Mucosa of rectum (tissue), 2 donors: ENCODE measurements around the gene PLD1.

Experiments
- H3K27ac ChIP-seq, 2 donors: one replicate each; pipeline ENCODE4 v1.7.0; 2013; ENCODE audit warnings: inconsistent platforms in 2 of 2, low read depth in 2 of 2, low read length in 2 of 2
- H3K27me3 ChIP-seq, 2 donors: one replicate each; pipeline ENCODE4 v1.7.0; 2013; ENCODE audit warnings: low read length in 2 of 2; ENCODE audit not compliant: control insufficient read depth in 2 of 2, insufficient read depth in 2 of 2
- H3K36me3 ChIP-seq, 2 donors: one replicate each; pipeline ENCODE4 v1.7.0; 2013; ENCODE audit warnings: low read length in 2 of 2; ENCODE audit not compliant: control insufficient read depth in 2 of 2, insufficient read depth in 2 of 2
- H3K4me1 ChIP-seq, 2 donors: one replicate each; pipeline ENCODE4 v1.7.0; 2013; ENCODE audit warnings: low read length in 2 of 2, mild to moderate bottlenecking in 1 of 2; ENCODE audit not compliant: control insufficient read depth in 2 of 2, insufficient read depth in 2 of 2
- H3K4me3 ChIP-seq, 2 donors: one replicate each; pipeline ENCODE4 v1.7.0; 2013; ENCODE audit warnings: low read length in 2 of 2
- H3K9ac ChIP-seq, 2 donors: one replicate each; pipeline ENCODE4 v1.7.0; 2013; ENCODE audit warnings: low read length in 2 of 2, low read depth in 1 of 2, mild to moderate bottlenecking in 1 of 2
- H3K9me3 ChIP-seq, 2 donors: one replicate each; pipeline ENCODE4 v1.7.0; 2013; ENCODE audit warnings: low read length in 2 of 2; ENCODE audit not compliant: control insufficient read depth in 2 of 2
- donor health status: healthy.
- donor health status: Normal muscosa, but diverticular disease.

The PLD1 gene

GRCh38 chr3:171654809-171655208, 155.5 kb downstream of the PLD1 start:
- no peak overlapping the region for H3K4me3 ChIP-seq
- H3K9ac ChIP-seq, result no peak overlapping the region
- no peak overlapping the region for H3K27ac ChIP-seq
- H3K36me3 ChIP-seq, result peaks cover 12 to 24% of the 10 kb centered on the region in 2 donors
- H3K27me3 ChIP-seq, result no peaks in the 10 kb centered on the region
- H3K9me3 ChIP-seq, result no peaks in the 10 kb centered on the region
- H3K4me1 ChIP-seq, result no peaks in the 10 kb centered on the region

- Histone ChIP-seq H3K27me3 (no peaks in the 10 kb centered on the region), H3K36me3 (peaks cover 12 to 21% of the 10 kb centered on the region in 2 donors), H3K9me3 (no peaks in the 10 kb centered on the region), H3K27ac (no peak overlapping the region), H3K4me3 (no peak overlapping the region), H3K4me1 (no peaks in the 10 kb centered on the region), H3K9ac (no peak overlapping the region)
Observed at GRCh38 chr3:171654326-171654725, 156.0 kb downstream of the PLD1 start.

GRCh38 chr3:171653701-171654100, 156.6 kb downstream of the PLD1 start:
- no peaks in the 10 kb centered on the region for H3K9me3 ChIP-seq
- H3K4me3 ChIP-seq, result no peak overlapping the region
- peaks cover 8 to 15% of the 10 kb centered on the region in 2 donors for H3K36me3 ChIP-seq
- H3K9ac ChIP-seq, result no peak overlapping the region
- no peaks in the 10 kb centered on the region for H3K4me1 ChIP-seq
- H3K27ac ChIP-seq, result no peak overlapping the region
- no peaks in the 10 kb centered on the region for H3K27me3 ChIP-seq

GRCh38 chr3:171652932-171653331, 157.4 kb downstream of the PLD1 start:
- Histone ChIP-seq H3K36me3 (peaks cover 3 to 14% of the 10 kb centered on the region in 2 donors), H3K9ac (no peak overlapping the region), H3K27me3 (no peaks in the 10 kb centered on the region), H3K4me3 (no peak overlapping the region), H3K9me3 (no peaks in the 10 kb centered on the region), H3K4me1 (no peaks in the 10 kb centered on the region), H3K27ac (no peak overlapping the region)

GRCh38 chr3:171649911-171650592, 160.2 kb downstream of the PLD1 start:
- no peak overlapping the region for H3K27ac ChIP-seq
- no peak overlapping the region for H3K9ac ChIP-seq

GRCh38 chr3:171649267-171649666, 161.0 kb downstream of the PLD1 start:
- no peak overlapping the region for H3K9ac ChIP-seq
- peaks cover 0 to 3% of the 10 kb centered on the region in 2 donors for H3K36me3 ChIP-seq
- H3K27me3 ChIP-seq, result no peaks in the 10 kb centered on the region
- H3K4me3 ChIP-seq, result no peak overlapping the region
- H3K27ac ChIP-seq, result no peak overlapping the region
- H3K4me1 ChIP-seq, result no peaks in the 10 kb centered on the region
- H3K9me3 ChIP-seq, result no peaks in the 10 kb centered on the region

More at GRCh38 chr3:171649911-171650592, 160.2 kb downstream of the PLD1 start:
- no peaks in the 10 kb centered on the region for H3K4me1 ChIP-seq
- peaks cover 0 to 7% of the 10 kb centered on the region in 2 donors for H3K36me3 ChIP-seq
- no peaks in the 10 kb centered on the region for H3K9me3 ChIP-seq
- no peaks in the 10 kb centered on the region for H3K27me3 ChIP-seq
- H3K4me3 ChIP-seq, result no peak overlapping the region

GRCh38 chr3:171648069-171648468, 162.2 kb downstream of the PLD1 start:
- H3K9ac ChIP-seq, result no peak overlapping the region
- H3K4me1 ChIP-seq, result no peaks in the 10 kb centered on the region
- H3K4me3 ChIP-seq, result no peak overlapping the region
- H3K27ac ChIP-seq, result no peak overlapping the region
- H3K36me3 ChIP-seq, result peaks cover 0 to under 1% of the 10 kb centered on the region in 2 donors
- no peaks in the 10 kb centered on the region for H3K27me3 ChIP-seq
- no peaks in the 10 kb centered on the region for H3K9me3 ChIP-seq

GRCh38 chr3:171646357-171647133, 163.7 kb downstream of the PLD1 start:
- H3K27me3 ChIP-seq, result no peaks in the 10 kb centered on the region
- H3K4me1 ChIP-seq, result no peaks in the 10 kb centered on the region
- H3K4me3 ChIP-seq, result no peak overlapping the region
- no peak overlapping the region for H3K27ac ChIP-seq
- no peak overlapping the region for H3K9ac ChIP-seq
- no peaks in the 10 kb centered on the region for H3K9me3 ChIP-seq
- peaks cover 5 to 12% of the 10 kb centered on the region in 2 donors for H3K36me3 ChIP-seq

- H3K9me3 ChIP-seq, result no peaks in the 10 kb centered on the region
- no peaks in the 10 kb centered on the region for H3K27me3 ChIP-seq
- H3K9ac ChIP-seq, result no peak overlapping the region
- H3K4me1 ChIP-seq, result no peaks in the 10 kb centered on the region
- peaks cover 6 to 20% of the 10 kb centered on the region in 2 donors for H3K36me3 ChIP-seq
- H3K27ac ChIP-seq, result no peak overlapping the region
- no peak overlapping the region for H3K4me3 ChIP-seq
Observed at GRCh38 chr3:171644681-171645080, 165.6 kb downstream of the PLD1 start.

- no peaks in the 10 kb centered on the region for H3K27me3 ChIP-seq
- H3K9ac ChIP-seq, result no peak overlapping the region
- H3K9me3 ChIP-seq, result no peaks in the 10 kb centered on the region
- peaks cover 8 to 21% of the 10 kb centered on the region in 2 donors for H3K36me3 ChIP-seq
- H3K4me1 ChIP-seq, result no peaks in the 10 kb centered on the region
- no peak overlapping the region for H3K4me3 ChIP-seq
- no peak overlapping the region for H3K27ac ChIP-seq
Observed at GRCh38 chr3:171643681-171644080, 166.6 kb downstream of the PLD1 start.
